H7 (cell line): Measurements from ENCODE around the gene SYNGR1. TPM values are rescaled to one million over a fixed set of nuclear protein-coding genes. Genes with fewer than 3 reads are reported as not detected.

Experiments used
- DNase-seq: peaks from one replicate; pipeline ENCODE4 v3.0.0; 2012
- H3K27me3 ChIP-seq: 2 replicates; pipeline ENCODE4 v1.6.0; 2011; ENCODE audit warnings: mild to moderate bottlenecking, low read length; ENCODE audit not compliant: control insufficient read depth, insufficient read depth
- H3K36me3 ChIP-seq: replicated peaks from 2 replicates; pipeline ENCODE4 v1.5.1; 2011; ENCODE audit warnings: low read length; ENCODE audit not compliant: control insufficient read depth, insufficient read depth
- H3K4me3 ChIP-seq: 2 replicates; pipeline ENCODE4 v1.5.1; 2011; ENCODE audit warnings: low read depth, mild to moderate bottlenecking, control low read depth, low read length, moderate library complexity; ENCODE audit not compliant: insufficient read depth
- total RNA-seq: library from RNA; depleted of rRNA; stranded (reverse); fragments of >200 nt; shearing (Covaris generic); gene quantifications from 2 replicates; pipeline ENCODE4 v1.2.3, GENCODE V29; 2014

The SYNGR1 gene
- total RNA-seq, 1 experiment from 2014 or later, result 24.4 TPM

GRCh38 chr22:39383841-39384625, 34.2 kb downstream of the SYNGR1 start:
- no peak overlapping the region for H3K4me3 ChIP-seq
- DNase-seq, result no peak
- H3K36me3 ChIP-seq, result no peaks in the 10 kb centered on the region
- peaks cover 8% of the 10 kb centered on the region for H3K27me3 ChIP-seq

- peaks cover 15% of the 10 kb centered on the region for H3K27me3 ChIP-seq
- no peaks in the 10 kb centered on the region for H3K36me3 ChIP-seq
- peak; percentile 89 for DNase-seq
- H3K4me3 ChIP-seq, result no peak overlapping the region
These were observed 35.1 kb downstream of the SYNGR1 start for GRCh38 chr22:39384750-39385480.

- H3K36me3 ChIP-seq, result no peaks in the 10 kb centered on the region
- H3K4me3 ChIP-seq, result peak overlapping the region; percentile 65
- peak; percentile 100 for DNase-seq
- peaks cover 15% of the 10 kb centered on the region for H3K27me3 ChIP-seq
These were observed 38.6 kb downstream of the SYNGR1 start for GRCh38 chr22:39388261-39389011.

- Histone ChIP-seq H3K4me3 (no peak overlapping the region), H3K27me3 (peaks cover 15% of the 10 kb centered on the region), H3K36me3 (no peaks in the 10 kb centered on the region)
- DNase-seq, result no peak
These were observed 39.6 kb downstream of the SYNGR1 start for GRCh38 chr22:39389420-39389819.

GRCh38 chr22:39392341-39392948, 42.7 kb downstream of the SYNGR1 start:
- DNase-seq, result no peak
- peaks cover 15% of the 10 kb centered on the region for H3K27me3 ChIP-seq
- H3K4me3 ChIP-seq, result no peak overlapping the region
- H3K36me3 ChIP-seq, result no peaks in the 10 kb centered on the region

- H3K27me3 ChIP-seq, result no peaks in the 10 kb centered on the region
- DNase-seq, result no peak
- H3K36me3 ChIP-seq, result no peaks in the 10 kb centered on the region
- H3K4me3 ChIP-seq, result no peak overlapping the region
These were observed 46.4 kb downstream of the SYNGR1 start for GRCh38 chr22:39395936-39396796.

GRCh38 chr22:39396797-39397195, 47.0 kb downstream of the SYNGR1 start:
- H3K36me3 ChIP-seq, result no peaks in the 10 kb centered on the region
- no peak overlapping the region for H3K4me3 ChIP-seq
- DNase-seq, result no peak
- no peaks in the 10 kb centered on the region for H3K27me3 ChIP-seq

GRCh38 chr22:39401301-39401631, 51.5 kb downstream of the SYNGR1 start:
- no peaks in the 10 kb centered on the region for H3K36me3 ChIP-seq
- H3K4me3 ChIP-seq, result no peak overlapping the region
- DNase-seq, result no peak
- no peaks in the 10 kb centered on the region for H3K27me3 ChIP-seq

GRCh38 chr22:39405346-39406085, 55.7 kb downstream of the SYNGR1 start:
- DNase-seq, result peak; percentile 72
- Histone ChIP-seq H3K36me3 (no peaks in the 10 kb centered on the region), H3K27me3 (no peaks in the 10 kb centered on the region), H3K4me3 (no peak overlapping the region)

GRCh38 chr22:39408173-39408572, 58.4 kb downstream of the SYNGR1 start:
- H3K27me3 ChIP-seq, result no peaks in the 10 kb centered on the region
- no peak overlapping the region for H3K4me3 ChIP-seq
- no peak for DNase-seq
- no peaks in the 10 kb centered on the region for H3K36me3 ChIP-seq

GRCh38 chr22:39408807-39409206, 59.0 kb downstream of the SYNGR1 start:
- no peak for DNase-seq
- H3K36me3 ChIP-seq, result no peaks in the 10 kb centered on the region
- H3K4me3 ChIP-seq, result no peak overlapping the region
- H3K27me3 ChIP-seq, result no peaks in the 10 kb centered on the region

- no peak for DNase-seq
- no peaks in the 10 kb centered on the region for H3K27me3 ChIP-seq
- no peak overlapping the region for H3K4me3 ChIP-seq
- H3K36me3 ChIP-seq, result no peaks in the 10 kb centered on the region
These were observed 59.8 kb downstream of the SYNGR1 start for GRCh38 chr22:39409516-39410029.

- no peak for DNase-seq
- H3K27me3 ChIP-seq, result no peaks in the 10 kb centered on the region
- H3K36me3 ChIP-seq, result no peaks in the 10 kb centered on the region; the same call in 1 of the 2 replicates
- H3K4me3 ChIP-seq, result no peak overlapping the region
These were observed 60.5 kb downstream of the SYNGR1 start for GRCh38 chr22:39410264-39410663.
